Duodenal mucosa (tissue), 2 donors: Measurements from ENCODE around the gene ALK.

Experiments
- H3K27ac ChIP-seq: one replicate; pipeline ENCODE4 v1.7.0; 2013; ENCODE audit warnings: low read depth, low read length
- H3K27me3 ChIP-seq, 2 donors: one replicate each; pipeline ENCODE4 v1.7.0; 2013; ENCODE audit warnings: low read length in 2 of 2, control low read depth in 1 of 2; ENCODE audit not compliant: insufficient read depth in 2 of 2, control insufficient read depth in 1 of 2
- H3K36me3 ChIP-seq, 2 donors: one replicate each; pipeline ENCODE4 v1.7.0; 2013; ENCODE audit warnings: low read length in 2 of 2, control low read depth in 1 of 2; ENCODE audit not compliant: insufficient read depth in 2 of 2, control insufficient read depth in 1 of 2
- H3K4me1 ChIP-seq, 2 donors: one replicate each; pipeline ENCODE4 v1.7.0; 2013; ENCODE audit warnings: low read length in 2 of 2, control low read depth in 1 of 2; ENCODE audit not compliant: insufficient read depth in 2 of 2, control insufficient read depth in 1 of 2
- H3K4me3 ChIP-seq, 2 donors: one replicate each; pipeline ENCODE4 v1.7.0; 2013; ENCODE audit warnings: low read length in 2 of 2, low read depth in 1 of 2
- H3K9ac ChIP-seq, 2 donors: one replicate each; pipeline ENCODE4 v1.7.0; 2013; ENCODE audit warnings: low read length in 2 of 2, low read depth in 1 of 2
- H3K9me3 ChIP-seq, 2 donors: one replicate each; pipeline ENCODE4 v1.7.0; 2013; ENCODE audit warnings: low read length in 2 of 2, control low read depth in 1 of 2; ENCODE audit not compliant: control insufficient read depth in 1 of 2

ALK gene

GRCh38 chr2:29236074-29236473 is 685.3 kb downstream of the ALK start:
- Histone ChIP-seq H3K27ac (no peak overlapping the region), H3K4me1 (no peaks in the 10 kb centered on the region), H3K9me3 (no peaks in the 10 kb centered on the region), H3K27me3 (no peaks in the 10 kb centered on the region), H3K4me3 (no peak overlapping the region), H3K36me3 (no peaks in the 10 kb centered on the region), H3K9ac (no peak overlapping the region)

- no peaks in the 10 kb centered on the region for H3K4me1 ChIP-seq
- no peaks in the 10 kb centered on the region for H3K27me3 ChIP-seq
- no peaks in the 10 kb centered on the region for H3K9me3 ChIP-seq
- H3K36me3 ChIP-seq: no peaks in the 10 kb centered on the region
- no peak overlapping the region for H3K4me3 ChIP-seq
- no peak overlapping the region for H3K9ac ChIP-seq
- no peak overlapping the region for H3K27ac ChIP-seq
Observed at GRCh38 chr2:29235411-29235810, 686.0 kb downstream of the ALK start.

- Histone ChIP-seq H3K4me3 (no peak overlapping the region), H3K36me3 (no peaks in the 10 kb centered on the region), H3K27ac (no peak overlapping the region), H3K4me1 (no peaks in the 10 kb centered on the region), H3K9me3 (no peaks in the 10 kb centered on the region), H3K9ac (no peak overlapping the region), H3K27me3 (no peaks in the 10 kb centered on the region)
Observed at GRCh38 chr2:29233428-29233827, 688.0 kb downstream of the ALK start.

GRCh38 chr2:29232041-29232440 is 689.3 kb downstream of the ALK start:
- Histone ChIP-seq H3K27ac (no peak overlapping the region), H3K9me3 (no peaks in the 10 kb centered on the region), H3K9ac (no peak overlapping the region), H3K36me3 (no peaks in the 10 kb centered on the region), H3K4me1 (no peaks in the 10 kb centered on the region), H3K4me3 (no peak overlapping the region), H3K27me3 (peaks cover 4% of the 10 kb centered on the region in 2 donors)

DNA sequence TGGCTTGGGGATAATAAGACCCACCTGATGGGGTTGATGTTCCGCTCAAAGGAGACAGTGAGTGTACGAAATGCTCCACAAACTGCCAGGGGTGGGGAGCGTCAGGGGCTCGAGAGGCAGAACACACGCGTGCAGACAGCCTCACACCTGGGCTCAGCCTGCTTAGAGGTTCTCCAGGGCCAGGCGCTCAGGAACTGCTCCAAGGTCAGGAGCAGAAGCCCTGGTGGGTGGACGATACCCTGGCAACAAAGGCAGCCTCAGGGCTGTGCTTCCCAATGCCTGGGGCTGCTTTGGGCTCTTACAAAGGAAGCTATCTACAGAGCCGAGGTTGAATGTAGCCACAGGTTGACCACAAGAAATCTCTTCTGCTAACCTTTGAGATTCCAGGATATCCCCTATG is 691.7 kb downstream of the ALK start:
- Histone ChIP-seq H3K4me3 (no peak overlapping the region), H3K36me3 (no peaks in the 10 kb centered on the region), H3K27me3 (peaks cover 4% of the 10 kb centered on the region in 2 donors), H3K9ac (no peak overlapping the region), H3K4me1 (no peaks in the 10 kb centered on the region), H3K9me3 (no peaks in the 10 kb centered on the region), H3K27ac (no peak overlapping the region)

DNA sequence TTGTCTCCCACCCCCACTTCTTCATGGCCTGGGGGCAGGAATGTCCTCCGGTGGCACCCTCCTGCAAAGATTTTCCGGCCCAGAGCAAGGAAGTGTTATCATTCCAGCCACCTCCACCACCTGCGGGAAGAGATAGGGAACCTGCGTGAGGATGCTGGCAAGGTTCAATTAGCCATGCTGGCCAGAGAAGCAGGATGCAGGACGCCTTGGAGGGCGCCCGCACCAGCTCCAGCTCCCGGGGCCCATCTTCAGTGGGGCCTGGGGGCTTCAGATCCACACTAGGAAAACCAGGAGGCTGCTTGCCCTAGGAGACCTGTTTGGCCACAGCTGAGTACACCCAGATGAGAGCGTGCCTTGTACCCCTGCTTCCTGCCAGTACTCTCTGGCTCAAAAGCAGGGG is 692.4 kb downstream of the ALK start:
- no peaks in the 10 kb centered on the region for H3K9me3 ChIP-seq
- no peaks in the 10 kb centered on the region for H3K4me1 ChIP-seq
- H3K9ac ChIP-seq: no peak overlapping the region
- H3K36me3 ChIP-seq: no peaks in the 10 kb centered on the region
- H3K27ac ChIP-seq: no peak overlapping the region
- no peak overlapping the region for H3K4me3 ChIP-seq
- H3K27me3 ChIP-seq: peaks cover 4% of the 10 kb centered on the region in 2 donors

DNA sequence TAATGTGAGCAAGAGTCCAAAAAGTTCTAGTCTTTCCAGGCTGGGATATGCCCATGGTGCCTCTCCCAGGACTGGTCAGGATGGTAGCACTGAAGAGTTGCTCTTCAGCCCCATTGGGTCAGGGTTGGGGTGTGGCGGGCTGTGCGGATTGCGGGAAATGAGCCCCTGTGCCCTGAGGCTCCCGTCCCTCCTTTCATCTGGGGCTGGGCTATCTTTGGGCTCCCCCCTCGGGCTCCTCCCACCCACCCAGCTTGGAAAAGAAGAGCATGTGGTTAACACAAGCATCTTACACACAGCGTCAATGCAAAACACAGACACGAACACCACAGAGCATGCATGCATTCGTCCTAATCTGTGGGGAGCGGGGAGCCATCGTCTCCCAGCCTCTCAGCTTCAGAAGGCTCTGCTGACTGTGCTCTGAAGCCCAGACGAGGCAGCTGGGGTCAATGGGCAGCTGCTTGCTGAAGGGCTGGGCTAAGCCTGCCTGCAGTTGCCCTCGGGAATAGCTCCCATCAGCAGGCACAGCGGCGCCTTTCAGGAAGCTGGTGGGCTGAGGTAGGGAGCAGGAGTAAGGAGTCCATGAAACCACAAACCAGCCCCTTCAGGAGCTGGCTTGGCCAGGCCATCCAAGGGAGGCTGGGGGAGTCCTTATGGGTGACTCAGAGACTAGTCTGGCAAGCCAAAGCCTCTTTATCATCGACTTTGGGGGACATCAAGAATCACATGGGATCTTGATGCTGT is 693.3 kb downstream of the ALK start:
- Histone ChIP-seq H3K4me3 (no peak overlapping the region), H3K4me1 (no peaks in the 10 kb centered on the region), H3K27ac (no peak overlapping the region), H3K36me3 (no peaks in the 10 kb centered on the region), H3K9me3 (no peaks in the 10 kb centered on the region), H3K9ac (no peak overlapping the region), H3K27me3 (peaks cover 4% of the 10 kb centered on the region in 2 donors)

DNA sequence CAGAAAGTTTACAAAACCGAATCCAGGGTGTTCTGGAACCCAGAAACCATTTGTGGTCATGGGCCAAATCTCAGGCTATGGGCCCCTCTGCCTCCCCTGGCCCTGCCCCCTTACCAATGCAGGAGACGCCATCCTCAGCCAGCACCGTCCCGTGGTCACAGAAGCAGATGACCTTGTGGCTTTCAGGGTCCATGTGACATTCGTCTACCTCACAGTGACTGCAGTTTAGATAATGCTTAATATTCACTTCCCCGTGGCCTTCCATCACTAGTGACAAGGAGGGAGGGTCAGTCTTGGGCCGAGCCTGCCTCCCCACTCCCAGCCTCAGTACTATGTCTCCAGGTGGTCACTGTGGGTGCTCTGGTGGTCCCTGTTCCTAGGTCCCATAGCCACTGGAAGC is 694.6 kb downstream of the ALK start:
- Histone ChIP-seq H3K4me1 (no peaks in the 10 kb centered on the region), H3K9ac (no peak overlapping the region), H3K27me3 (peaks cover 4% of the 10 kb centered on the region in 2 donors), H3K36me3 (no peaks in the 10 kb centered on the region), H3K27ac (no peak overlapping the region), H3K9me3 (no peaks in the 10 kb centered on the region), H3K4me3 (no peak overlapping the region)

GRCh38 chr2:29226375-29226774 is 695.0 kb downstream of the ALK start:
- Histone ChIP-seq H3K27me3 (peaks cover 4% of the 10 kb centered on the region in 2 donors), H3K4me1 (no peaks in the 10 kb centered on the region), H3K4me3 (no peak overlapping the region), H3K27ac (no peak overlapping the region), H3K9me3 (no peaks in the 10 kb centered on the region), H3K36me3 (no peaks in the 10 kb centered on the region), H3K9ac (no peak overlapping the region)

GRCh38 chr2:29225814-29226213 is 695.6 kb downstream of the ALK start:
- Histone ChIP-seq H3K9me3 (no peaks in the 10 kb centered on the region), H3K27ac (no peak overlapping the region), H3K9ac (no peak overlapping the region), H3K27me3 (peaks cover 4% of the 10 kb centered on the region in 2 donors), H3K4me3 (no peak overlapping the region), H3K4me1 (no peaks in the 10 kb centered on the region), H3K36me3 (no peaks in the 10 kb centered on the region)
